GM21717 (cell line): Measurements from ENCODE around the gene RAB40AL.

Experiments
- ATAC-seq: cut with Tn5 transposase; IDR thresholded peaks from one replicate; pipeline ENCODE4 v1.9.1; 2021; ENCODE audit warnings: mild to moderate bottlenecking, moderate library complexity; ENCODE audit not compliant: unreplicated experiment

RAB40AL gene

GRCh38 chrX:102979536-102979935 is 42.5 kb downstream of the RAB40AL start:
- ATAC-seq: no peak

- no peak for ATAC-seq
Observed at GRCh38 chrX:102983205-102983604, 46.1 kb downstream of the RAB40AL start.

GRCh38 chrX:102985192-102985591 is 48.1 kb downstream of the RAB40AL start:
- no peak for ATAC-seq
